Uterus (tissue), 2 donors: ENCODE measurements around the gene IKBKE.

ENCODE experiments used
- CTCF ChIP-seq, 4 experiments: fragments of 200-600 bp in 2 of 4; fragments of 450-650 bp in 2 of 4; sonication (generic) in 2 of 4; IDR thresholded peaks; one replicate each; pipeline ENCODE4 v1.5.1; 2016 to 2019; ENCODE audit warnings: antibody characterized with exemption in 4 of 4, mild to moderate bottlenecking in 2 of 4, moderate library complexity in 1 of 4
- POLR2A ChIP-seq, 2 donors: fragments of 450-650 bp; IDR thresholded peaks; one replicate each; pipeline ENCODE4 v1.6.1; 2016; ENCODE audit warnings: antibody characterized with exemption in 2 of 2, mild to moderate bottlenecking in 1 of 2, moderate library complexity in 1 of 2

GRCh38 chr1:206492589-206492988 lies 22.3 kb downstream of the IKBKE start:
- no peak for TF ChIP-seq CTCF (IDR thresholded peaks at IDR 0.05)
- TF ChIP-seq POLR2A (IDR thresholded peaks at IDR 0.05): no peak
